DND-41 (cell line): ENCODE data around the gene CDKN1C.

Experiments used
- ATAC-seq: fragments of 200-7000 bp; cut with Tn5 transposase; 3 replicates; pipeline ENCODE4 v1.9.1; 2021; ENCODE audit warnings: low read depth; ENCODE audit not compliant: insufficient read depth
- DNase-seq: peaks from one replicate; pipeline ENCODE4 v3.0.0-alpha.2; 2020
- H2AFZ ChIP-seq: 2 replicates; pipeline ENCODE4 v1.6.0; 2012; ENCODE audit warnings: low read depth, low read length
- H3K27ac ChIP-seq: 2 replicates; pipeline ENCODE4 v1.5.1; 2012; ENCODE audit warnings: low read length, inconsistent platforms
- H3K27me3 ChIP-seq: fragments of 200-600 bp; sonication (generic); 2 replicates; pipeline ENCODE4 v1.6.0; 2012; ENCODE audit warnings: low read length, mild to moderate bottlenecking, inconsistent platforms; ENCODE audit not compliant: insufficient read depth, poor library complexity
- H3K36me3 ChIP-seq: 2 replicates; pipeline ENCODE4 v1.5.1; 2012; ENCODE audit warnings: low read length, inconsistent platforms; ENCODE audit not compliant: insufficient read depth
- H3K4me1 ChIP-seq: 2 replicates; pipeline ENCODE4 v1.5.1; 2012; ENCODE audit warnings: mild to moderate bottlenecking, low read length; ENCODE audit not compliant: insufficient read depth
- H3K4me2 ChIP-seq: 2 replicates; pipeline ENCODE4 v1.6.0; 2012; ENCODE audit warnings: mild to moderate bottlenecking, moderate library complexity, low read length, inconsistent platforms; ENCODE audit not compliant: insufficient read depth
- H3K4me3 ChIP-seq, 2 experiments: fragments of 200-600 bp in 1 of 2; shearing (Covaris generic) in 1 of 2; 2 replicates each; pipeline ENCODE4 v1.5.1; 2012 to 2016; ENCODE audit warnings: inconsistent platforms in 2 of 2, low read length in 2 of 2, mild to moderate bottlenecking in 2 of 2, low read depth in 1 of 2, moderate library complexity in 1 of 2
- H3K79me2 ChIP-seq: 2 replicates; pipeline ENCODE4 v1.6.0; 2012; ENCODE audit warnings: low read length, inconsistent platforms; ENCODE audit not compliant: insufficient read depth
- H3K9ac ChIP-seq: 2 replicates; pipeline ENCODE4 v1.6.0; 2012; ENCODE audit warnings: low read depth, mild to moderate bottlenecking, inconsistent platforms, low read length, moderate library complexity
- H3K9me3 ChIP-seq: 2 replicates; pipeline ENCODE4 v1.5.1; 2012; ENCODE audit warnings: low read length, moderate library complexity, mild to moderate bottlenecking, inconsistent platforms; ENCODE audit not compliant: insufficient read depth, severe bottlenecking
- H4K20me1 ChIP-seq: 2 replicates; pipeline ENCODE4 v1.6.0; 2012; ENCODE audit warnings: low read length; ENCODE audit not compliant: insufficient read depth
- EZH2 ChIP-seq: IDR thresholded peaks from 3 replicates; pipeline ENCODE4 v1.6.1; 2012; ENCODE audit warnings: borderline replicate concordance, low read depth, mild to moderate bottlenecking, moderate library complexity, low read length, inconsistent platforms; ENCODE audit not compliant: severe bottlenecking
- TF ChIP-seq, protein P1 (sequence below): IDR thresholded peaks from 2 replicates; pipeline ENCODE4 v1.5.1; 2012; ENCODE audit warnings: borderline replicate concordance, low read length, moderate library complexity, mild to moderate bottlenecking; ENCODE audit not compliant: poor library complexity, severe bottlenecking; ENCODE audit errors: extremely low read depth

Gene CDKN1C

GRCh38 chr11:2853401-2853800 lies 32.2 kb downstream of the CDKN1C start:
- ATAC-seq (no peak), DNase-seq (no peak)
- no peak for TF ChIP-seq EZH2
- TF ChIP-seq, protein P1, sequence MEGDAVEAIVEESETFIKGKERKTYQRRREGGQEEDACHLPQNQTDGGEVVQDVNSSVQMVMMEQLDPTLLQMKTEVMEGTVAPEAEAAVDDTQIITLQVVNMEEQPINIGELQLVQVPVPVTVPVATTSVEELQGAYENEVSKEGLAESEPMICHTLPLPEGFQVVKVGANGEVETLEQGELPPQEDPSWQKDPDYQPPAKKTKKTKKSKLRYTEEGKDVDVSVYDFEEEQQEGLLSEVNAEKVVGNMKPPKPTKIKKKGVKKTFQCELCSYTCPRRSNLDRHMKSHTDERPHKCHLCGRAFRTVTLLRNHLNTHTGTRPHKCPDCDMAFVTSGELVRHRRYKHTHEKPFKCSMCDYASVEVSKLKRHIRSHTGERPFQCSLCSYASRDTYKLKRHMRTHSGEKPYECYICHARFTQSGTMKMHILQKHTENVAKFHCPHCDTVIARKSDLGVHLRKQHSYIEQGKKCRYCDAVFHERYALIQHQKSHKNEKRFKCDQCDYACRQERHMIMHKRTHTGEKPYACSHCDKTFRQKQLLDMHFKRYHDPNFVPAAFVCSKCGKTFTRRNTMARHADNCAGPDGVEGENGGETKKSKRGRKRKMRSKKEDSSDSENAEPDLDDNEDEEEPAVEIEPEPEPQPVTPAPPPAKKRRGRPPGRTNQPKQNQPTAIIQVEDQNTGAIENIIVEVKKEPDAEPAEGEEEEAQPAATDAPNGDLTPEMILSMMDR, result no peak
- no peak overlapping the region for H3K9ac ChIP-seq
- no peaks in the 10 kb centered on the region for H3K27me3 ChIP-seq
- H4K20me1 ChIP-seq, result no peaks in the 10 kb centered on the region; the same call in 1 of the 2 replicates
- no peak overlapping the region for H3K27ac ChIP-seq
- no peak overlapping the region for H3K4me2 ChIP-seq
- no peaks in the 10 kb centered on the region for H3K9me3 ChIP-seq
- no peak overlapping the region for H2AFZ ChIP-seq
- H3K4me3 ChIP-seq, result no peak overlapping the region
- no peaks in the 10 kb centered on the region for H3K4me1 ChIP-seq
- no peaks in the 10 kb centered on the region for H3K36me3 ChIP-seq
- no peaks in the 10 kb centered on the region for H3K79me2 ChIP-seq

DNA sequence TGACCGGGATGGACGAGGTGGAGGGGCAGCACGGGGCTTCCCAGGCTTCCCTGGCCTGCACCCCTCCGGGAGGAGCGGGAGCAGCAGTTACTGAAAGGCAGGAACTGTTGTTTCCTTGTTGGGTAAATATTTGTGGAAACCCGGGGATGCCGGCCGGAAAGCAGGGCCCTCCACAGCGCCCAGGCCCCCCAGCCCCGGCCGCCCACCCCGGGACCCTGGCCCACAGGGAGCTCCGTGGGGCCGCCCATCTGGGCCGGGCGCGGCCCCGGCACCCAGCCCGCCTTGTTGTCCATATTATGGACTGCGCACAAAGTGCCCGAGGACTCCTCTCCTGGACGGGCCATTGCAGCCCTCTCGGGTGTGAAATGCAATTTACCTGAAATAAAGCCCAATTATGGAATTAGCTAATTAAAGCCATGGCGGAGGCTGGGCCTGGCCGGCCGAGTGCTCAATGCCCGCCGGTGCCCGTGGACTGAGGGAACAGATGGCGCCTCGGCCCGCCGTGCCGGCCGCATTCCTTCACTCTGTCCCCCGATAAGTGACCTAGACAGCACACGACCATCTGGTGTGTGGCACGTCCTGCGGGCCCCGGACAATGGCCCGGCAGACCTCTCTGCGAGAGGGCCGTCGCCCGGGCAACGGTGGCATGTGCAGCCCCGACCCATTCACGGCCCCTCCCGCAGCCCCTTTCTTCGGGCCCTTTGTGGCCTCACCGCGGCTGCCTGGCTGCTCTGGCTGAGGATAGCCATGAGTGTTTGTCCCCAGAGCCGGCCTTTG lies 35.4 kb downstream of the CDKN1C start:
- TF ChIP-seq, protein P1, result no peak
- TF ChIP-seq EZH2, result no peak
- Histone ChIP-seq H3K27me3 (no peaks in the 10 kb centered on the region), H4K20me1 (peaks cover under 1% of the 10 kb centered on the region; the same call in 1 of the 2 replicates), H3K27ac (no peak overlapping the region), H3K79me2 (no peaks in the 10 kb centered on the region), H3K4me2 (no peak overlapping the region), H3K4me1 (no peaks in the 10 kb centered on the region), H3K9ac (no peak overlapping the region), H3K9me3 (no peaks in the 10 kb centered on the region), H3K4me3 (no peak overlapping the region), H2AFZ (no peak overlapping the region), H3K36me3 (no peaks in the 10 kb centered on the region)
- no peak for ATAC-seq
- no peak for DNase-seq

DNA sequence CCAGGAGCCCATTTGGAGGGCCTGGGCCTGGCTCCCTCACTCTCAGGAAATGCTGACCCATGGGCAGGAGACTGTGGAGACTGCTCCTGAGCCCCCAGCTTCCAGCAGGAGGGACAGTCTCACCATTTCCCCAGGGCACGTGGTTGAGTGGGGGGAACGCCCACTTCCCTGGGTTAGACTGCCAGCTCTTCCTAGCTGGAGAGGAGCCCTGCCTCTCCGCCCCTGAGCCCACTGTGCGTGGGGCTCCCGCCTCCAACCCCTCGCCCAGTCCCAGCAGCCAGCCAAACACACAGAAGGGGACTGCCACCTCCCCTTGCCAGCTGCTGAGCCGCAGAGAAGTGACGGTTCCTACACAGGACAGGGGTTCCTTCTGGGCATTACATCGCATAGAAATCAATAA lies 37.1 kb downstream of the CDKN1C start:
- no peak overlapping the region for H2AFZ ChIP-seq
- no peaks in the 10 kb centered on the region for H3K27me3 ChIP-seq
- no peak for DNase-seq
- no peak for ATAC-seq
- H3K9ac ChIP-seq, result no peak overlapping the region
- no peak overlapping the region for H3K4me2 ChIP-seq
- no peaks in the 10 kb centered on the region for H3K79me2 ChIP-seq
- H3K36me3 ChIP-seq, result no peaks in the 10 kb centered on the region
- H3K4me3 ChIP-seq, result no peak overlapping the region
- H3K27ac ChIP-seq, result no peak overlapping the region
- H3K4me1 ChIP-seq, result no peaks in the 10 kb centered on the region
- H3K9me3 ChIP-seq, result no peaks in the 10 kb centered on the region
- peaks cover 10% of the 10 kb centered on the region; the same call in 1 of the 2 replicates for H4K20me1 ChIP-seq
- TF ChIP-seq, protein P1, result no peak
- no peak for TF ChIP-seq EZH2
